Activated gamma-delta T cell (primary cell): ENCODE data around the gene PLS3.

ENCODE experiments used
- DNase-seq: peaks from one replicate; lab custom pipeline; 2025; lab: John Stamatoyannopoulos, UW

The PLS3 gene

DNA sequence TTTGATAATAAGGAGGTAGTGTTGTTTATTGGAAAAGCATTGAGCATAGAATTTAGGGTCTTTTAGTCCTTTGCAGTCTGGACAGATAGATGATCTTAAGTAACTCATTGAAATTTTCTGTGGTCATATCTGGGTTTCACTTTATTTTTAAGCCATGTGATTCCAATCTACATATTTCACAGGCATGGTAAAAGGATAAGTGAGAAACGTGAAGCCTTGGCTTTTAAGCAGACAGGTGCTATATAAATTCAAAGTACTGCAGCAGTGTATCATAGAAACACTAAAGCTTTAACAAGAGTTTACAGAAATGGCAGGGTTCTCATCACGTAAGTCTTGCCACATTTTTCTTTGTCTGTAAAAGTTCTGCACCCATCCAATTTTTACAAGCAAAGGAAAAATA lies 4.9 kb downstream of the PLS3 start:
- no peak for DNase-seq

DNA sequence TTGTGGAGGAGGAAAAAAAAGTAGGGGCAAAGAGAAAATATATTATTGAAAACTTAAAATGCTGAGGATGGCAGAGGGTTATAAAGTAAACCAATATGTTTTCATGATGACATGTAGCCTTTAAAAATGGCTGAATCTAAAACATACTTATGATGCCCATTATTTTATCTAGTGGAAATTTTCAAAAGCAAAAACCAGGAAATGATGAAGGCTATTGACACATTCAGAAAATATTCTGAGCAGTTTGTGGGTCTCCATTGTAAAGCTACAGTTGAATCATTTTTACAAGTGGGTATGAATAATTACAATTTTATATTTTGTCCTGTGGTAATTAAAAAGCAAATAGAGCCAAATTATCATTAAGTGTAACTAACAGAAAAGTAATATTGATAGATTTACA lies 10.7 kb downstream of the PLS3 start:
- DNase-seq, result no peak

DNA sequence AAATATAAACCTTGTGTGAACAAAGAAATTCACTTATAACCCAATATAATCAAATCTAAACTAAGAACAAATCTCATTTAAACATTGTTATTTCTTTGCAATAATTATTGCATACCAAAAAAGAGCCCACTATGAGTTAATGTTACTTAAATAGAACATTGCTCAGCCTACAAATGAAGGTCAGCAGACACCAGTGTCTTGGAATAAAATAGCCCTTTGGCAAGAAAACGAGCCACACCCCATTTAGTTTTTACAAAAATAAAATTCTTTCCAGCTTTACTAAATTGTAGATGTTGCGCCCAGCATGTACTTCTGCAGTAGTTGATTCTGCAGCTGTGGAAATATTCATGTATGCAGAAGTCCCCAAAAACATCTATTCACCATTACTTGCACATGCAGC lies 12.2 kb downstream of the PLS3 start:
- DNase-seq, result no peak

DNA sequence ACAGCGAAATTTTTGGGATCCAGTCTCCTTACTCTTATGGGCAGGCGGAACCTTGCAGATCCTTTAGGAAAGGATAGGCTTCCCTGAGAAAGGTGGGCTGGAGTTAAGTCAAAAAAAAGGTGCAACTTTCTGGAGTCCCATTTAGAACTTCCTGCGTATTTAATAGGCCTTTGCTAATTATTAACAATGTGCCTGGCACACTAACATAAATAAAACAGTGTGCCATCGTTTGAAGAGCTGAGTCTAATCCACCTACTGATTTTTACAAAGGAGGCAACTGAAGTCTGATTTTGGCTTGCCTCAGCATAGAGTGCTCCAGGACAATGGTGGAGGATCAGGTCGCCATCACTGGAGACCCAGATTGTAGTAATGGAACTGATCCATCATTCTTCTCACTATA lies 15.7 kb downstream of the PLS3 start:
- no peak for DNase-seq

DNA sequence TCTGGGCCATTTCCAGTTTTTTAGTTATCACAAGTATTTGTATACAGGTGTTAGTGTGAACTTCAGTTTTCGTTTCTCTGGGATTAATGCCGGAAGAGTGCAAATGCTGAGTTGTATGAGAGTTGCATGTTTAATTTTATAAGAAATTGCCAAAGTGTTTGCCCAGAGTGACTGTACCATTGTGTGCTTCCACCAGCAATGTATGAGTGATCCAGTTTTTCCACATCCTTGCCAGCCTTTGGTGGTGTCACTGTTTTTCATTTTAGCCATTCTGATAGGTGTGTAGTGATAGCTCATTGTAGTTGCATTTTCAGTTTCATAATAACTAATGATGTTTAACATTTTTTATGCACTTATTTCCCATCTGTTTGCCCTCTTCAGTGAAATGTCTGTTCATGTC lies 18.4 kb downstream of the PLS3 start:
- no peak for DNase-seq

DNA sequence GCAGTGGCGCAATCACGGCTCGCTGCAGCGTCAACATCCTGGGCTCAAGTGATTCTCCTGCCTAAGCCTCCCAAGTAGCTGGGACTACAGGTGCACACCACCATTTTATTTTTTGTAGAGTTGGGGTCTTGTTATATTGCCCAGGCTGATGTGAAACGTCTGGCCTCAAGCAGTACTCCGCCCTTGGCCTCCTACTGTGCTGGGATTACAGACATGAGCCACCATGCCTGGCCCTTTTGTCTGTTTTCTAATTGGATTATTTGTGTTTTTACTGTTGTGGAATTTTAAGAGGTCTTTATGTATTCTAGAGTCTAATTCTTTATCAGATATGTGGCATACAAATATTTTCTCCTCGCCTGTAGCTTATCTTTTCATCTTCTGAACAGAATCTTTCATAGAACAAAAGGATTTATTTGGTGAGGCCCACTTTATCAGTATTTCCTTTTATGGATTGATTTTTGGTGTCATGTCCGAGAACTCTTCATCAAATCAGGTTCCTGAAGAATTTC lies 18.9 kb downstream of the PLS3 start:
- DNase-seq, result no peak

DNA sequence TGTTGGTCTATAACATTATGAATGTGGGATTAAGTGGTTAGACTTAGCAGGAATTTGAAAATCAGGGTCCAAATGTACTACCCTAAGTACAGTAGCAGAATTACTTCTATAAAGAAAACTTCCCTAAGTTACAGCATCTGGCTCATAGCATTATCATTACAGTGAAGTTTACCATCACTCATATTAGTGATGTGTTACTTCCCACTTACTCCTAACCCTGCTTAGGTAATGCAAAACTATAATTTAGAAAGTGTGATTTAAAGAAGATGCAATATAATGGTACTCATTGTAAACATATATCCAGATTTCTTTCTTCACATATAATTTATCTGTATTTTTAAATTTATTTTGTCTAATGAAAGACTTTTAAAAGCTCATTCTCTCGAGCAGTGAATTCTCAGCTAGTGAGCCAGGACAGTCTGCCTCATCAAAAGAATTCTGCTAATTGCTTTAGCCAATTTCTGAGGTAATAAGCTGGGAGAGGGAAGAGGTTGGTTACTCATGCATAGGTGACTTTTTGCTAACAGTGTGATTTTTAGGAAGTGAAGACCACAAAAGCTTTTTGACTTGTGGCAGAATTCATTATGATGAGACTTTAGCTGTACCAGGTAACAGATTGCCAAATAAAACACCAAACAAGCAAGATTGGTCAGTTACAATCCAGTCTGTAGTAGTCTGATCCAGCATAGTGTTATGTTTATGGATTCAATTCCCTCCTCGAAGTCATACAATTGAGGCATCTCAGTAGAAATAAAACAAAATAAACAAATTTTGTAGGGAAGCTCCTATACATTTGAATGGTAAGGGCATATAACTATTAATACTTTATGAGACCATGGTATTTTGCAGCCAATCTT lies 21.0 kb downstream of the PLS3 start:
- DNase-seq, result no peak

DNA sequence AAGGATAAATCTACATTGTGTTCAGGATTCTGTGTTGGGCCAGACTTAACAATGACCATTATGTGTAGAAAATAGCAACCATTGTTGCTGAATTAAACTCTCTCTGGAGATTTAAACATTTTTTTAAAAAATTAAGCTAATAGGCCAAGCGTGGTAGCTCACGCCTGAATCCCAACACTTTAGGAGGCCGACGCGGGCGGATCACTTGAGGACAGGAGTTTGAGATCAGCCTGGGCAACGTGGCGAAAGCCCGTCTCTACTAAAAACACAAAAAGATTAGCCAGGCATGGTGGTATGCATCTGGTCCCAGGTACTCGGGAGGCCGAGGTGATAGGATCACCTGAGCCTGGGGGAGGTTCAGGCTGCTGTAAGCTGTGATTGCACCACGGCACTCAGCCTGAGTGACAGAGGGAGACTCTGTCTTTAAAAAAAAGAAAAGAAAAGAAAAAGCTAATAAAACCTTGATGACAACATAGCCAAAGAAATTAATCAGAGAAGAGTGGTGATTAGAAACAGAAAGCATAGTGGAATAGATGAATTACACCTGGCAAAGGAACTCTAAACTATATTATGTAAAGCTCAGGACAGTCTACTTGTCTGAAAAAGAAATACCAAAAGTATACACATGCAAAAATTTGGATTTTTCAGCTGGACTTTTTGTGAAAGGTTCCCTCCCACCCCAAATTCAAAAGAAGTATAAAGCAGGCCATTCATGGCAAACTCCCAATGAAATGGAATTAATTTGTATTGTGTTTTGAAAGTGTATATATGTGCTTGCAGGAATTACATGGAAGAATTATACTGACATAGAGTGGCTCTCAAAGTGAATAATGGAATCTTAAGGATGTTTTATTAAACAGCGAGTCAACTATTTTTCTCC lies 21.9 kb downstream of the PLS3 start:
- no peak for DNase-seq

DNA sequence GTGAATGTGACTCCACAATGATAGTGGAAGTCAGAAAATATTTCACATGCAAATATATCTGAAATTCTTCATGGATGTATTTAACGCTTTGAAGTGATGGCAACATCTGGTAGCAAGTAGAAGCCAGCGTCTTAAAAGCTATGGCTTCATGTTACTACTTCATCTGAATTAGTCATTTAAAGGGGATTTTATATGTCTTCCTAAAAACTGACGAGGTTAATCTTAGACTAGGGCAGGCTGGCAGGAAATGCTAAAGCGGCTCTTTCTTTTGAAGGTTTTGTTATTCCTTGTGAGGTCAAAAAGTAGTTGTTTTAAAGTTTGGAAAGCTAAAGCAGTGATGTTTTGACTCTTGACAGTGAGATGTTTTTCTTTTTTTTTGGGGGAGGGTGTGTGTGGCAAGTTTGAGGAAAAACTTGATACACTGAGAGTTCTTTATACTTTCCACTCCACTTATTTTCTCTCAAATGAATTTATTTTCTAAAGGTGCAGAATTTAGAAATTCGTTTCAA lies 22.6 kb downstream of the PLS3 start:
- DNase-seq, result no peak

DNA sequence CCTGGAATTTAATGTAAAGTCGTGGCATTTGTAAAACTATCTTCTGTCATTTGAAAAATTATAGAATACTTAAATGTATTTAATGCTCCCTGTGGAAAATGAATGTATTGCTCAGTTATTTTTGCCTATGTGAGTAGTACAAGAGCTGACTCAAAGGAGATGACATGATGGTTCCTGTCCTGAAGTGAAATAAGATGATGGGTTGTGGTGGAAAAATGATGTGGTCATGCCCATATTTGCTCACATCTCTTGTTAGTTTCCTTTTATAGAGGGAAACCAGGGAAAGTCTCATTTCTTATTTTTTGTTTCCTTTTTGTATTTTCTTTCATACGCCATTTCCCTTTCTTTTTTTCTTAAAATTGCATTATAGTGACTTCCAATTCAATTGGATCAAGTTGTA lies 23.7 kb downstream of the PLS3 start:
- DNase-seq, result no peak

DNA sequence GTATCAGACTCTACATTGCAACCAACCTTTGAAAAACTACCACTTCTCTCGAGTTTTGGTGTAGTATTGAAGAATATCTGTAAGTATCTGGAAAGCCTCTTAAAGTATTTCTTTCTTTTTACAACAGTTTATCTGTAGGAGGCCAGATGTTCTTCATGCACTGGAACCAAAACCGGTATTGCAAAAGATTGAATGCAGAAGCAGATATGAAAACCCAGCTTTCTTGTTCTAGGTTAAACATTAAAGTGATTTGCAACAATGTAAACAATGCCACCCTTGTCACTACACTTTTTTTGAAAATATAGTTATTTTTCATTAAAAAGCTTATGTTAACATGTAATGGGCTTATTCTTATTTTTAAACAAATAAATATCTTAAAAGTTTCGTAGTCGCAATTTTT lies 27.2 kb downstream of the PLS3 start:
- no peak for DNase-seq

DNA sequence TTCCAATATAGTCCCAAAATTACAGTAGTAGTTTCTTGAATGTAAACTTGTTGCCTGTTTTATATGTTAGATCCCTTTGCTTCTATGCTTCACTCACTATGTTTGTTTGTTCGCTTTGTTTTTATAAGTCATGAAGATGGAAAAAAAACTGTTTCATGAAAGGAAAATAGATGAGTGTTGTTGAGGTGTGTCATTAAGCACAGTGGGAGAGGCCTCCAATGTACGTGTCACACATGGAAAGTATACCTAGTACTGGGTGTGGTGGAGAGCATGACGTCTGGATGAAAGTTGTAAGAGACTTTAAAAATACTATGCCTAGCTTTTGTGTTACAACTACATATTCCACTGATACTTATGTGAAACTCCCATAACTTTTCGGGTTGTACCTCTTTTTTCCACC lies 28.4 kb downstream of the PLS3 start:
- no peak for DNase-seq

DNA sequence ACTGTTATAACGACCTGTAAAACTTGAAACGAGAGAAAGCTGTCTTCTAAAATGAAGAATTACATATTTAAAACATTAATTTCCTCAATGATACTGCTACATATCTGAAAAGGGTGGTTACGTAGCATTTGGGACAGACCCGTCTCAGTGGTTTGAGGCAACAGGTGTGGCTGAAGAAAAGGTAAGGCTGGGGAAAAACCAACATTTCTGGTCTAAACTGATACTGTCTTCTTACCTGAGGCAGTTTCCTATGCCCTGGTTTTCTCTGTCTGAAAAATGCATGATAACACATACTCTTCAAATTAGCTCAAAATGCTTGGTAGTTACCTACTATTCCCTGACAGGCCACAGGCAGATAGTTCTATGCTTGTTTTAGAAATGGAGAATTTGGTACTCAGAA lies 30.4 kb downstream of the PLS3 start:
- DNase-seq, result no peak

DNA sequence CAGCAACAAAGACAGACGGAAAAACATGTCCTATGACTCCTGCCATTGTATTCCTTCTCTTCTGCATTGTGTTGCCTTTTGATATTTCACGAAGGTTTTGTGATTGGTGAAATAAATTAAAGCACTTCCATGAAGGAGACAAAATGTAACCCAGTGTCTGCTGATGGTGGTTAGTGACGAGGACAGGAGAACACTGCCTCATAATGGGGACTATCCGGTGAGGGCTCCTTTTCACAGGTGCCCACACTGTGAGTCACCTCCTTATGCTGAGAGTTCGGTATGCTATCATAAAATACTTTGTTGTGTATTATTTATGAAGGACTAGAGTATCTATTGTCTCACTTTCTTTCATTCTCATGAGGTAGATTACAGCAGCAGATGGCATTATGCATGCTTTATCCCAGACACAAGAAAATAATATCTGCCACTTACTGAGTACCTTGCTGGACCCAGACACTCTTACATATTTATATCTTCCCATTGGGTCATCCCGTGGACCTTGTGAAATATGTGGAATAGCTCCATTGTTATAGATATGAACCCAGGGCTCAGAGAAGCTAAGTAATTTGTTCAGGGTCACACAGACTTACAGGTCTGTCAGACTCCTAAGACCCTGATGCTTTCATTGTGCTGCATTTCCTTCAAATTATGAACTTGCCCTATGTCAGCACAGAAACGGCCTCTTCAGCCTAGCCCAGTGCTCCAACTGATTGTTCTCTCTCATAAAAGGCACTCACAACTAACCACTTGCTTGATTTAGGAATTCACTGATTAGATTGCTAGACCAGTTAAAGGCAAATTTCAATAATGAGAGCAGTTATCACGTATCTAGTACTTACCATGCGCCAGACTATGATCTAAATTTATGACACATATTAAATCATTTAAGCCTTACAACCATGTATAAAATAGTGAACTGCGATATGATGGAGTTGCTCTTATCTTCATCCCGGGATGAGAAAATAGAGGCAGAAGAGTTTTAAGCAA lies 31.2 kb downstream of the PLS3 start:
- no peak for DNase-seq

DNA sequence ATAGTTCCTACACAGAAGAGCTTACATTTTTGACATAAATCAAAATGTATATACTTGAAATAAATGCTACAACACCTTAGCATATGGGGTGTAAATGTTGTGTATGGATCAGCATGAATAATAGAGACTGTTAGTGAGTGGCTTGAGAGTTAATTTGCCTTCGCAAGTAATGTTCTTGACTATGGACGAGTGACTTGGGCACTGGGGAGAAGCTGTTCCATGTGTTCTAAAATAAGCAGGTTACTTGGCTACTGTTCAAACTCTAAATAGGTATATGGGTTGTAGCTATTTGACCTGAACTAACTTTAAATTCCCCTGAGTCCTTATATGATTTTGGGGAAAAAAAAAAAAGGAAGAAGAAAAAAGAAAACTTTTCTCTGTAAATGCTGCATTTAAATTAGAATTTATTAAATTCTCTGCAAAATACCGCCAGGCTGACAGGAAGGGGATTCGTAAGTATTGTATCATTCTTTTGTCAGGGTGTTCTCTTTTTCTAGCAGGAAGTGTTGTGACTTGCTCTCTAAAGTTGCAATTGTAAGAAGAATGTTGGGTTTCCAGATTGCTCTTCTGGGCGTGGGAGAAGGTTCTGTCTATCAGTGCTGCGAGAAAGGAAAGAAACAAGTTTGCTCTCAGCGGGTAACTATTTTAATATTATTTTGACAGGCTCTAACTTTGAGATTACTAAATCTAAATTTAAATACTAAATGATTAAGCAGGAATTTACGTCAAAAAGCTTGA lies 32.2 kb downstream of the PLS3 start:
- DNase-seq, result no peak

DNA sequence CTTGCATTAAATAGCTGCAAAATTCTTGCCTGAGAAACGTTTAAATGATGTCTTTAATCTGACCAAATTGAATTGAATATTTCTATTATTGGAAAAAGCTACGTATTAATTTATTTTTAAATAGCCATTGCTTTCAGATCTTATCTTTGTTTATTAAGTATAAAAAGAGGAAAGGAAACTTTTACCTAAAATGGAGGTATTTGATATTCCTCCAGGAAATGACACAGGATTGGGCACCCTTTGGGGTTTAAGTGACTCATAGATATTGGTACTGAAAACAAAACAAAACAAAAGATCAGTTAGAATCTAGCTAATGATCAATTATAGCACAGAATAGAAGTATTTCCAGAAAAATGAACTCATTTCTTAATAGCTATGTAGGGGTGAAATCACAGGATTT lies 34.1 kb downstream of the PLS3 start:
- DNase-seq, result no peak

DNA sequence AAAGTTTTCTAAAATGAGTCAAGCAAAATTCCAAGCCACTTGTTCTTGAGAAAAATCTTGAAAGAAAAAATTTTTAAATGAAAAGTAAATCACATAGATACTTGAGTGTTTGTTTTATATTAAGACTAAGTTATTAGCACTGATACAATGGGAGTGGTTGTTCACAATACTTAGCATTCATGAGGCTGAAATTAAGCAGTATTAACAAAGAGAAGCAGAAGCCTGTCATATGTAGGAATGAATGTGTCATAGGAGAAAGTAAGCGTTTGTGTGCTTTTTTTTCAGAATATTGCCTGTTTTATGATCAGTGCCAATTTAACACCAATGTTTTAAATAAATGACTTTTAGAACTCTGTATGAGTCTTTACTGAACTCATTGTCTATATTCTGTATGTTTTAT lies 37.6 kb downstream of the PLS3 start:
- no peak for DNase-seq

DNA sequence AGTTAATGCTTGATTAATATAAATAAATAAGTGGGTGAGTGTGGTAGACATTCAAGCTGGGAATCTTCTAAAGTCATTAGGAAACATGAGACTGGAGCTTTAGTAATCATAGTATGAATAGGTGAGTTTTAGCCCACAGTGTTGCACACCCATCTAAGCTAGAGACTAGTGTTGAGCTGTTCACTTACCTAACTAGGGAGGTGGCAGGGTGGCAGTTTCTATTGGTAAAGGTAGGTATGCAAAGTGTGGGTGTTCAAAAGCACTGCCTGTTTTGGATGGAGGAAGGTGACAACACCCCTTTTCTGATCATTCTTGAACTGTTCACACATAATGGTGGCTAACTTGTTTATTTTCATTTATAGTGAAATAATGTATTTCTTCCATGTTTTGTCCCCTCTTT lies 41.3 kb downstream of the PLS3 start:
- DNase-seq, result no peak

DNA sequence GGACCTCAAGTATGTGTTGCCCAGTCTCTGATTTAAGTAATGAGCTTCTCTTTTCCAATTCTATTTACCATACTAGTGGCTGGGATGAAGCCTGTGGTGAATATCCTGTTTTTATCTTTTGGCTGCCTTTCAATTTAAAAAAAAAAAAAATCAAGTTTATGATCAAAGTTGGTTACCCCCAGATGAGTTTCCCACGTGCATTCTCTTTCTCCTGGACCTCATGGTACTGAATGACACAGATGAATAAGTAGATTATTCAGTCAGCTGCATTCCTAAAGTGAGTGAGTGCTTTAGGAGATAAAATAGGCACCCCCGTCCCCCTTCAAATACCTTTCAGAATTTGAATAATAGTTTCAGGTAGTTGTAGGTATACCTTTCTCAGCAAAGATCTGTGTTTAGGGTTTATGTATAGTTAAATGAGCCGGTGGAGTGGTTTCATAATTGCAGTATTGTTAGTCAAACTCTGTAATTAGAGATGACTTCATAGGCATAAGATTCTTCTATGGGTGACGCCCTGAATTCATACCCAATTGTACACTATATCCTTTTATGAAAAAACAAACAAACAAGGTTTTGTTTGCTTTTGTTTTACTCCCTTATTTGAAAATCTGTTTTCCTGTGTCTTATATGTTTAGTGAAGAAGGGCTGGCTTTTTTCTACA lies 41.9 kb downstream of the PLS3 start:
- no peak for DNase-seq

DNA sequence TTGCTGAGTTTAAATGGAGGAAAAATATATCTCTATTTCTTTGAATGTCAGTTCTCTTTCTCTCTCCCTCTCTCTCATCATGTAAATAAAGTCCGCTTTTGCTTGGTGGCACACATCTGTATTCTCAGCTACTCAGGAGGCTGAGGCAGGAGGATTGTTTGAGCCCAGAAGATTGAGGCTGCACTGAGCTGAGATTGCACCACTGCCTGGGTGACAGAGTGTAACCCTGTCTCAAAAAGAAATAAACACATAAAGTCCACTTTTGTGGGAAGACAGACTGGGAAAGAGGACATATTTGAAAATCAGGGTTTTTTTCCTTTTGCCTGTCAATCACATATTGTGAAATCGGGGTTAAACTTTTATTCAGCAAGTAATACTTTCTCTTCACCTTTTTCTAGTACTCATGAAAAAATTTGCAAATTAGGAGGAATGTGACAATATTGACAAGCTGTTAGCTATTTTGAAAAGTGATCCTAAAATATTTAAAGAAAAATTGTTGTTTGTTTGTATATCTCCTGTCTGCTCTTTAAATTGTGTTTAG lies 42.6 kb downstream of the PLS3 start:
- no peak for DNase-seq
